HG03469 (cell line): Measurements from ENCODE around the gene ABR.

Source experiments
- ATAC-seq: cut with Tn5 transposase; IDR thresholded peaks from one replicate; pipeline ENCODE4 v1.9.1; 2021; ENCODE audit warnings: mild to moderate bottlenecking, moderate library complexity, moderate number of reproducible peaks; ENCODE audit not compliant: unreplicated experiment

The ABR gene

DNA sequence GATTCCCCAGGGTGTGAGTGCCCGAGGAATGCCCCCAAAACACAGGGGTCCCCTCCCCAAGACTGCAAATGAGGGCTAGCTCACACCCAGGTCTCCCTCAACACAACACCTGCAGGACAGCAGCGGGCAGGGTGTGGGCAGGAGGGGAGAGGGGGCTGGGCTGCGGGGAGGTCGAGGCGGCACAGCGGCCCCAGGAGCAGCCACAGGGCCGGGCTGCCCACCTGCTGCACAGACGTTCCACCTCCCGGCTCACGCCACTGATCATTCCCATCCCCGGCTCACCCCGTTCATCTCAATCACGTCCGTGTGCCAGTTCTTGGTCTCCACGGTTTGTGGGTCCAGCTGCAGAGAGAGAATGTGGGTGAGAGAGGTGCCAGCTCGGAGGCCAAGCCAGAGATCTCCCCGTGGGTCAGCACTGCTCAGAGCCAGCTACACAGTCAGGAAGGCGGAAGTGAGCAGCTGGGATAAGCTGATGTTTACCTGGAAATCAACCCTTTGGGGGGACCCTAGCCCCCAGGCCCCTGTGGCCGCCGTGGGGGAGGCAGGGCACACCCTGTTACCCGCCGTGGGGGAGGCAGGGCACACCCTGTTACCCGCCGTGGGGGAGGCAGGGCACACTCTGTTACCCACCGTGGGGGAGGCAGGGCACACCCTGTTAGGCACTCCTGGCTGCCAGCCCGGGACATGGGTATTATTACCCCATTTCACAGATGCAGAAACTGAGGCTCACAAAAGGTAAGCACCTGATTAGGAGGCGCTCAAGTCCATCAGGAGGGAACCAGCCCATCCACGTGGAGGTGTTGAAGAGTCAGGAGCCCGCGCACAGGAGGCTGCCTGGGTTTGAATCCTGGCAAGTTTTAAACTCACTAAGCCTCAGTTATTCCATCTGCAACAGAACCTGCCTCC is 166.7 kb downstream of the ABR start:
- no peak for ATAC-seq

- no peak for ATAC-seq
These were observed 167.7 kb downstream of the ABR start for GRCh38 chr17:1011760-1012735.

DNA sequence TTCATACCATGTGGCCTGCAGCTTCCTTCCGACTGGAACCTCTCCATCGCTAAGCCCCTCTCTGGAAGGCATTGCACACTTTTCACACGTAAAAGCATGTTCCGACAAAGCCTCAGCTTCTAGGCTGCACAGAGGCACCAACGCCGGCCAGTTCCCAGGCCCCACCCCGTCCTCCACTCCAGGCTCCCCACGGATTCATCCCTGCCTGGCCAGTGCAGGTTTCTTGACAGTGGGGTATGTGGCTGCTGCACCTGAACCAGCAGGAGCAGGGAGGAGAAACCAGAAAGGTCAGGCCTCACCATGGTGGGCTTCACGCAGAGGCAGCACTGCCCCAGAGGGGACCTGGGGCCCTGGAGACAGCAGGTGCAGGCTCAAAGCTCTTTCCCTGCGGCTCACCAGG is 168.6 kb downstream of the ABR start:
- no peak for ATAC-seq

- no peak for ATAC-seq
These were observed 169.2 kb downstream of the ABR start for GRCh38 chr17:1010586-1010985.

- no peak for ATAC-seq
These were observed 169.7 kb downstream of the ABR start for GRCh38 chr17:1010086-1010450.

GRCh38 chr17:1009229-1010085 is 170.3 kb downstream of the ABR start:
- no peak for ATAC-seq

DNA sequence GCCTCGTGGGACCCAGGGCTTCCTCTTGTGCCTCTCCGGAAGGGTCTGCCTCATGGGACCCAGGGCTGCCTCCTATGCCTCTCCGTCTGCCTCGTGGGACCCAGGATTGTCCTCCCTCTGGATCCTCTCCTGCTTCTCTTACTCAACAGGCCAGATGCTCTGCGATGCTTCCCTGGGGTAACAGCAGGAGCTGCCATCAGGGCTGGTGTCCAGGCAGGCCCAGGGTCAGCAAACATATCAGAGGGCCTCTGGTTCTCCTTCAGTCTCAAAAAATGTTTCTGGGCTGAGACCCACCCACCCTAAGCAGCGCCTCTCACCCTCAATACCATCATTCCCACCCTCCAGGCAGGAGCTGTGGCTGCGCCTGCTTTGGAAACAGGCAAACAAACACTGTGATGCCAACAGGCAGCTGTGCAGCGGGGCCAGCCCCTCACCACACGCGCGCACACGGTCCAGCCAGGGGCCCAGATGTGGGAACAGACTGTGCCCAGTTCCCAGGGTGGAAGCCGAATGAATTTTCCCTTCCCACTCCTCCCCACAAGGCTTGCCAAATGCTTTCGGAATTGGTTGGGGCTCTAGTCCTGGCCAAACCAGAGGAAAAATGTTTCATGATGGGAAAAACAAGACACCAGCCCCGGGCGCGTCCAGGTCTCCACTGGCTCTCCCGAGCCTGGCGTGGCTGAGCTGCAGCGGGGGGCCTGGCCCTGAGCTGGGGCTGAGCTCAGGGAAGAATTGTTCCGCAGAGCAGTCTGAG is 171.6 kb downstream of the ABR start:
- ATAC-seq, result no peak

- ATAC-seq, result no peak
These were observed 172.3 kb downstream of the ABR start for GRCh38 chr17:1007310-1008007.

DNA sequence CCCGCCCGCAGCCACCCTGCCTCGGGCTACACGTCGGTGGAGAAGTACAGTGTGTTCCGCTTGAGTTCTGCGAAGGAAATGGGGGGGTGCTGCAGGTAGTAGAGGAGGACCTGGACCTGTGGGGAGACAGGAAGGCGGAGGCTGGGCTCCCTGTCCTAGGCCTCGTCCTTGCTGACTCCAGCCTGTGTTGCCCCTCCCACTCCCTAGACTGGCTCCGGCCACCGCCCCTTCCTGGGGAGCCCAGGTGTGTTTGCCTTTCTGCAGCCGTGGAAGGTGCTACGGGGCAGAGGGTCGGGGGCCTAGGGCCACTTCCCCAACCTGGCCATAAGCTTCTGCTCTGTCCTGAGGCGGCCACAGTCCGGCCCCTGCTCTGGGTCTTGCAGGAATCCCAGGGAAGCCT is 173.7 kb downstream of the ABR start:
- no peak for ATAC-seq

DNA sequence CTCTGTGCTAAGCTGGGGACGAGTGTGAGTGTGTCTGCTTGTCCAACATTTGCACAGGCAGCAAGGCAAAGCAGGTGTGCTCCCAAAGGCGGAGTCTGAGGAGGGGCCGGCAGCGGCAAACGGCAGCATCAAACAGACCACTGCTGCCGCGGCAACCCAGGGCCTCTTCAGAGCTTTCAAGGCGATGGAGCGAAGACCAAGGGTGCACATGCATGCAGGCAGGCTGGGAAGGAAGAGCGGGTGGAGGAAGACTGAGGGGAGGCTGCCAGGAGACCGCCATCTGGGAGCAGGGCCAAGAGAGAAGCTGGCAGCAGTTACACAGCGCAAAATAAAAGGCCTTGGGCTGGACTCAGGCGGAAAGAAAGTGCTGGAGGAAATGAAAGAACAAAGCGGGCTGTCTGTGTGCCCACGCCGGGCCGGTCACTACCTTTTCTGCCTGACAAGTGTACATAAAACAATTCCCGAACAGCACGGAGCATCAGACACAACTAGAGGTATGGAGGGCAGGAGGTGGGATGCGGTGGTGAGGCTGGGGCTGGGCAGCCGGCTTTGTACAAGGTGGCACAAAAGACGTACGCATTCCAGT is 174.3 kb downstream of the ABR start:
- ATAC-seq, result no peak

GRCh38 chr17:1004769-1005295 is 174.9 kb downstream of the ABR start:
- no peak for ATAC-seq

GRCh38 chr17:1003972-1004768 is 175.6 kb downstream of the ABR start:
- ATAC-seq, result no peak

- ATAC-seq, result no peak
These were observed 176.2 kb downstream of the ABR start for GRCh38 chr17:1003633-1003971.

DNA sequence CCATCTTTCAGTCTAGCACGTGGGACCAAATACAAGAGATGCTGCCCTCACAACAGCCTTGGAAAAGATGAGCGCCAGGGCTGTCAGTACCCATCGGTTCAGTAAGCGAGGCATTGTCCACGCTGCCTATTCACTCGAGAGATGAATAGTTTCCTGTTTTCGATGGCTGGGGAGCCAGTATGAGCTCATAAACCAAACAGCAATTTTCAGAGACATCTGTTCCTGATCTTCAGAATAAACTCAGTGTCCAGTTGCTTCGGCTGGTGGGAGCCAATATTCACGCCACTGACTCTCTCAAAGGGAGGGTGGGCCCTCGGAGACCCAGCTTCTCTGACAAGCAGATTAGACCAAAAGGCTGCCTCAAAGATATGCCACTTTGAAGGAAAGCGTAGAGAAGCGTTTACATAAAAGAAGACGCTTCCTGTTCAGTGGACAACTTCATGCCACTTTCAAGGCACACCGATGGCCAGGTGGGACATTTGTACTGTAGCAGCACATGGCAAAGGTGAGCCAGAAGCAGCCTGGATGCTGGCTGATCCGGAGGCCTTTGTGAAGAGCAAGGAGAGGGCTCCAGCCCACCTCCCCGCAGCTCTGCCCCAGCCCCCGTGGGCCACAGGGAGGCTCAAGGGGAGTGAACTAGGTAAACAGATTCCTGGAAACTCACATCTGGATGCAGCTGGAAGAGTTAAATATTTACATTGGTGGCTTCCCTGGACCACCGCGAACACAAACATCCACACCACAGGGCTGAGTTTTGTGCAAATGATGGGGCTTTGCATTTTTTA is 176.8 kb downstream of the ABR start:
- ATAC-seq, result no peak

- ATAC-seq, result no peak
These were observed 177.4 kb downstream of the ABR start for GRCh38 chr17:1002412-1002753.

- ATAC-seq, result no peak
These were observed 178.0 kb downstream of the ABR start for GRCh38 chr17:1001640-1002411.
